Mesothelial cell of epicardium (in vitro differentiated cells): ENCODE measurements around the gene XK. TPM values are rescaled to one million over a fixed set of nuclear protein-coding genes. Genes with fewer than 3 reads are reported as not detected.

Experiments
- DNase-seq, 2 experiments: peaks; one replicate each; pipeline ENCODE4 v3.0.0; 2021; ENCODE audit warnings: low spot score in 2 of 2; ENCODE audit not compliant: unreplicated experiment in 2 of 2
- H3K27ac Mint-ChIP-seq: 2 replicates; pipeline ENCODE4 v1.8.0; 2021; ENCODE audit warnings: mixed read lengths
- H3K27me3 Mint-ChIP-seq: 2 replicates; pipeline ENCODE4 v1.8.0; 2021; ENCODE audit warnings: low read depth, mixed read lengths
- H3K36me3 Mint-ChIP-seq: 2 replicates; pipeline ENCODE4 v1.8.0; 2021; ENCODE audit warnings: mixed read lengths
- H3K4me1 Mint-ChIP-seq: 2 replicates; pipeline ENCODE4 v1.8.0; 2021; ENCODE audit warnings: mixed read lengths
- H3K4me3 Mint-ChIP-seq: 2 replicates; pipeline ENCODE4 v1.8.0; 2021; ENCODE audit warnings: mild to moderate bottlenecking, moderate library complexity, mixed read lengths
- H3K9me3 Mint-ChIP-seq: 2 replicates; pipeline ENCODE4 v1.8.0; 2021; ENCODE audit warnings: mixed read lengths
- total RNA-seq: library from RNA; stranded (reverse); gene quantifications from 3 replicates; pipeline ENCODE4 v1.2.1, GENCODE V29; 2021
- TF ChIP-seq, protein P1 (sequence below): fragments of 200-600 bp; sonication (generic); IDR thresholded peaks from one replicate; pipeline ENCODE4 v1.5.0; 2021; ENCODE audit warnings: antibody characterized with exemption; ENCODE audit not compliant: unreplicated experiment

Gene XK
- total RNA-seq, 1 donor from 2014 or later = 0.51 TPM

DNA sequence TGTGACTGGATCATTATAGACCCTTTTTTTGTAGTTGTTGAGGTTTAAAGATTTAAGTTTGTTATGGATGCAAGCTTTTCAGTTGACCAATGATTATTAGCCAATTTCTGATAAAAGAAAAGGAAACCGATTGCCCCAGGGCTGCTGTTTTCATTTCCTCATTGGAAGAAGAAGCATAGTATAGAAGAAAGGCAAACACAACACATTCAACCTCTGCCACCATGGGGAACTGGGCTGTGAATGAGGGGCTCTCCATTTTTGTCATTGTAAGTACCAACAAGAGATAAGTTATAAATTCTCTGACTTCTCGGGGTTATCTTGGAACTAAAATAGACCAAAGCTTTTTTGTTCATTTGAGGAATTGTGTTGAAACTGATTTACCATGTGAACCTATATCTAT, 94.3 kb downstream of the XK start, which contains the start of gene CYBB:
CYBB (plus strand) TSS at position 203 of the 400 bp plus-strand sequence; CDS start at position 222, 19 bp downstream.
- no peak for DNase-seq
- Mint-ChIP-seq H3K27me3 (no peaks in the 10 kb centered on the region), H3K4me3 (no peak within 1 kb of the TSS), H3K36me3 (no peaks in the 10 kb centered on the region), H3K27ac (no peak within 1 kb of the TSS), H3K4me1 (no peaks in the 10 kb centered on the region), H3K9me3 (peaks cover 17% of the 10 kb centered on the region)
- TF ChIP-seq, protein P1, sequence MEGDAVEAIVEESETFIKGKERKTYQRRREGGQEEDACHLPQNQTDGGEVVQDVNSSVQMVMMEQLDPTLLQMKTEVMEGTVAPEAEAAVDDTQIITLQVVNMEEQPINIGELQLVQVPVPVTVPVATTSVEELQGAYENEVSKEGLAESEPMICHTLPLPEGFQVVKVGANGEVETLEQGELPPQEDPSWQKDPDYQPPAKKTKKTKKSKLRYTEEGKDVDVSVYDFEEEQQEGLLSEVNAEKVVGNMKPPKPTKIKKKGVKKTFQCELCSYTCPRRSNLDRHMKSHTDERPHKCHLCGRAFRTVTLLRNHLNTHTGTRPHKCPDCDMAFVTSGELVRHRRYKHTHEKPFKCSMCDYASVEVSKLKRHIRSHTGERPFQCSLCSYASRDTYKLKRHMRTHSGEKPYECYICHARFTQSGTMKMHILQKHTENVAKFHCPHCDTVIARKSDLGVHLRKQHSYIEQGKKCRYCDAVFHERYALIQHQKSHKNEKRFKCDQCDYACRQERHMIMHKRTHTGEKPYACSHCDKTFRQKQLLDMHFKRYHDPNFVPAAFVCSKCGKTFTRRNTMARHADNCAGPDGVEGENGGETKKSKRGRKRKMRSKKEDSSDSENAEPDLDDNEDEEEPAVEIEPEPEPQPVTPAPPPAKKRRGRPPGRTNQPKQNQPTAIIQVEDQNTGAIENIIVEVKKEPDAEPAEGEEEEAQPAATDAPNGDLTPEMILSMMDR = no peak

DNA sequence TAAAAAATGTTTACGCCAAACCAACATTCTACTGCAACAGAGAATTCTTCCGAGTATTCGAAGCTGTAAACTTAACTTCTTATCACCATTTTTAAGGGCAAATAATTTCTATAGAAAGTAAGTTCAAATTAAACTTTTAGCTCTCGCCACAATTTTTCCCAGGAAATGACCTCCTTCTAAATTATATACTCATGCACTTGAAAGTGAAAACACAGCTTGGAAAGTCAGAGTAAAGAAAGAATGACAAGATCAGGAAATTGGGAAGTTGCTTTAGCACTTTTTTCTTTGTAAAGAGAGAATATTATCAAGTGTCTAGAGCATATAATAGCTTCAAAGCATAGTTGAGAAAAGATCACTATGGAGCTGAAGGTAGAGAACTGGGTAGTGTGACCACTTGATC, 95.5 kb downstream of the XK start:
- Mint-ChIP-seq H3K27me3 (no peaks in the 10 kb centered on the region), H3K9me3 (peaks cover 17% of the 10 kb centered on the region), H3K36me3 (no peaks in the 10 kb centered on the region), H3K4me1 (no peaks in the 10 kb centered on the region), H3K27ac (no peak overlapping the region), H3K4me3 (no peak overlapping the region)
- no peak for DNase-seq
- TF ChIP-seq, protein P1 = no peak

Other genes starting within 250 kb of the XK start
- gene LANCL3, start 114.1 kb upstream of the XK start, total RNA-seq = 0.13 to 0.18 TPM (median 0.14 TPM) in 3 replicates
- gene CYBB, start 94.3 kb downstream of the XK start, total RNA-seq = 0.05 to 0.38 TPM (median 0.07 TPM) in 3 replicates
- gene DYNLT3, start 161.8 kb downstream of the XK start, total RNA-seq = 10.6 to 13.0 TPM (median 10.8 TPM) in 3 replicates